ENCODE results near the gene NFKB1.

DNA sequence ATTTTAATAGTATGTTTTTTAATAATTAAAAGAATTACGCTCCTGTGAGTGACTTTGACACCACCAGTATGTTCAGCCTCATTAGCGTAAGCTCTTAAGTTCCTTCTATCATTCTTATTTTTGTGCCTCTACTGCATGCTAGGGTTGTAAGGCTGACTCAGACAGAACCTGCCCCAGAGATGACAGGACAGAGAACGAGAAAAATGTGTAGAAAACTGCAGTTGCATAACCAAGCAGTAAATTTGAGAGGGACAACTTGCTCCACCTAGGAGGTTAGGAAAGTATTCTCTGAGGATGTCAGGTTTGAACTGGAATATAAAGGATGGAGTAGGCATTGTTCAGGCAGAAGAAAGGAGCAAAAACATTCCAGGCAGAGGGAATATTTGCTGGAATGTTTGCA is 98.7 kb downstream of the NFKB1 start:
- TF ChIP-seq, protein P1, sequence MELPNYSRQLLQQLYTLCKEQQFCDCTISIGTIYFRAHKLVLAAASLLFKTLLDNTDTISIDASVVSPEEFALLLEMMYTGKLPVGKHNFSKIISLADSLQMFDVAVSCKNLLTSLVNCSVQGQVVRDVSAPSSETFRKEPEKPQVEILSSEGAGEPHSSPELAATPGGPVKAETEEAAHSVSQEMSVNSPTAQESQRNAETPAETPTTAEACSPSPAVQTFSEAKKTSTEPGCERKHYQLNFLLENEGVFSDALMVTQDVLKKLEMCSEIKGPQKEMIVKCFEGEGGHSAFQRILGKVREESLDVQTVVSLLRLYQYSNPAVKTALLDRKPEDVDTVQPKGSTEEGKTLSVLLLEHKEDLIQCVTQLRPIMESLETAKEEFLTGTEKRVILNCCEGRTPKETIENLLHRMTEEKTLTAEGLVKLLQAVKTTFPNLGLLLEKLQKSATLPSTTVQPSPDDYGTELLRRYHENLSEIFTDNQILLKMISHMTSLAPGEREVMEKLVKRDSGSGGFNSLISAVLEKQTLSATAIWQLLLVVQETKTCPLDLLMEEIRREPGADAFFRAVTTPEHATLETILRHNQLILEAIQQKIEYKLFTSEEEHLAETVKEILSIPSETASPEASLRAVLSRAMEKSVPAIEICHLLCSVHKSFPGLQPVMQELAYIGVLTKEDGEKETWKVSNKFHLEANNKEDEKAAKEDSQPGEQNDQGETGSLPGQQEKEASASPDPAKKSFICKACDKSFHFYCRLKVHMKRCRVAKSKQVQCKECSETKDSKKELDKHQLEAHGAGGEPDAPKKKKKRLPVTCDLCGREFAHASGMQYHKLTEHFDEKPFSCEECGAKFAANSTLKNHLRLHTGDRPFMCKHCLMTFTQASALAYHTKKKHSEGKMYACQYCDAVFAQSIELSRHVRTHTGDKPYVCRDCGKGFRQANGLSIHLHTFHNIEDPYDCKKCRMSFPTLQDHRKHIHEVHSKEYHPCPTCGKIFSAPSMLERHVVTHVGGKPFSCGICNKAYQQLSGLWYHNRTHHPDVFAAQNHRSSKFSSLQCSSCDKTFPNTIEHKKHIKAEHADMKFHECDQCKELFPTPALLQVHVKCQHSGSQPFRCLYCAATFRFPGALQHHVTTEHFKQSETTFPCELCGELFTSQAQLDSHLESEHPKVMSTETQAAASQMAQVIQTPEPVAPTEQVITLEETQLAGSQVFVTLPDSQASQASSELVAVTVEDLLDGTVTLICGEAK (IDR thresholded peaks at IDR 0.05): no peak
- TF ChIP-seq, protein P1 (CRISPR knock-in tag; IDR thresholded peaks at IDR 0.05): no peak
- TF ChIP-seq ZC3H11A (IDR thresholded peaks at IDR 0.05; ENCODE audit: low read depth, low read length): no peak
- no peak for TF ChIP-seq RAD21 (CRISPR knock-in tag; conservative IDR thresholded peaks at IDR 0.05 in 1 of 2, IDR thresholded peaks at IDR 0.05 in 1 of 2)
- TF ChIP-seq MXI1 (IDR thresholded peaks at IDR 0.05; ENCODE audit: low read depth, low read length): no peak
- TF ChIP-seq, protein P2, sequence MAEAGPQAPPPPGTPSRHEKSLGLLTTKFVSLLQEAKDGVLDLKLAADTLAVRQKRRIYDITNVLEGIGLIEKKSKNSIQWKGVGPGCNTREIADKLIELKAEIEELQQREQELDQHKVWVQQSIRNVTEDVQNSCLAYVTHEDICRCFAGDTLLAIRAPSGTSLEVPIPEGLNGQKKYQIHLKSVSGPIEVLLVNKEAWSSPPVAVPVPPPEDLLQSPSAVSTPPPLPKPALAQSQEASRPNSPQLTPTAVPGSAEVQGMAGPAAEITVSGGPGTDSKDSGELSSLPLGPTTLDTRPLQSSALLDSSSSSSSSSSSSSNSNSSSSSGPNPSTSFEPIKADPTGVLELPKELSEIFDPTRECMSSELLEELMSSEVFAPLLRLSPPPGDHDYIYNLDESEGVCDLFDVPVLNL (CRISPR knock-in tag; IDR thresholded peaks at IDR 0.05; ENCODE audit: low read depth): no peak
- TF ChIP-seq, protein P3, sequence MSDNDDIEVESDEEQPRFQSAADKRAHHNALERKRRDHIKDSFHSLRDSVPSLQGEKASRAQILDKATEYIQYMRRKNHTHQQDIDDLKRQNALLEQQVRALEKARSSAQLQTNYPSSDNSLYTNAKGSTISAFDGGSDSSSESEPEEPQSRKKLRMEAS (CRISPR knock-in tag; IDR thresholded peaks at IDR 0.05): no peak
- TF ChIP-seq PURB (CRISPR knock-in tag; IDR thresholded peaks at IDR 0.05; ENCODE audit: low read depth): no peak
- TF ChIP-seq ZNF347 (CRISPR knock-in tag; IDR thresholded peaks at IDR 0.05; ENCODE audit: low read depth): no peak
- no peak for TF ChIP-seq FOXK1 (CRISPR knock-in tag; IDR thresholded peaks at IDR 0.05; ENCODE audit: borderline replicate concordance)
- no peak for TF ChIP-seq SMAD2 (IDR thresholded peaks at IDR 0.05; ENCODE audit: low read depth, low read length)
- TF ChIP-seq, protein P4, sequence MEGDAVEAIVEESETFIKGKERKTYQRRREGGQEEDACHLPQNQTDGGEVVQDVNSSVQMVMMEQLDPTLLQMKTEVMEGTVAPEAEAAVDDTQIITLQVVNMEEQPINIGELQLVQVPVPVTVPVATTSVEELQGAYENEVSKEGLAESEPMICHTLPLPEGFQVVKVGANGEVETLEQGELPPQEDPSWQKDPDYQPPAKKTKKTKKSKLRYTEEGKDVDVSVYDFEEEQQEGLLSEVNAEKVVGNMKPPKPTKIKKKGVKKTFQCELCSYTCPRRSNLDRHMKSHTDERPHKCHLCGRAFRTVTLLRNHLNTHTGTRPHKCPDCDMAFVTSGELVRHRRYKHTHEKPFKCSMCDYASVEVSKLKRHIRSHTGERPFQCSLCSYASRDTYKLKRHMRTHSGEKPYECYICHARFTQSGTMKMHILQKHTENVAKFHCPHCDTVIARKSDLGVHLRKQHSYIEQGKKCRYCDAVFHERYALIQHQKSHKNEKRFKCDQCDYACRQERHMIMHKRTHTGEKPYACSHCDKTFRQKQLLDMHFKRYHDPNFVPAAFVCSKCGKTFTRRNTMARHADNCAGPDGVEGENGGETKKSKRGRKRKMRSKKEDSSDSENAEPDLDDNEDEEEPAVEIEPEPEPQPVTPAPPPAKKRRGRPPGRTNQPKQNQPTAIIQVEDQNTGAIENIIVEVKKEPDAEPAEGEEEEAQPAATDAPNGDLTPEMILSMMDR (IDR thresholded peaks at IDR 0.05 in 2 of 3, conservative IDR thresholded peaks at IDR 0.05 in 1 of 3; ENCODE audit: insufficient read depth in 2 of 3, low read depth in 1 of 3, low read length in 3 of 3): no peak
- TF ChIP-seq GATA2 (CRISPR knock-in tag; IDR thresholded peaks at IDR 0.05): no peak
- TF ChIP-seq ZNF121 (CRISPR knock-in tag; conservative IDR thresholded peaks at IDR 0.05): no peak

Data from K562 (cell line).